HG03521 (cell line): ENCODE results near the gene BRIP1.
"Not testable (repeated sequence)": the region's sequence is repeated elsewhere in the genome, so short reads cannot be mapped to it uniquely, and the experiment has no call there.

Source experiments
- ATAC-seq: cut with Tn5 transposase; IDR thresholded peaks from one replicate; pipeline ENCODE4 v1.9.1; 2021; ENCODE audit warnings: mild to moderate bottlenecking, moderate library complexity; ENCODE audit not compliant: unreplicated experiment

BRIP1 gene

GRCh38 chr17:61702450-61702849, 160.9 kb downstream of the BRIP1 start:
- ATAC-seq = no peak

GRCh38 chr17:61701978-61702377, 161.3 kb downstream of the BRIP1 start:
- ATAC-seq = no peak

GRCh38 chr17:61701334-61701733, 162.0 kb downstream of the BRIP1 start:
- ATAC-seq = no peak

GRCh38 chr17:61700252-61700651, 163.1 kb downstream of the BRIP1 start:
- no peak for ATAC-seq

- ATAC-seq = no peak
These were observed 163.6 kb downstream of the BRIP1 start for GRCh38 chr17:61699694-61700093.

GRCh38 chr17:61699032-61699431, 164.3 kb downstream of the BRIP1 start:
- no peak for ATAC-seq

- no peak for ATAC-seq
These were observed 165.1 kb downstream of the BRIP1 start for GRCh38 chr17:61698244-61698643.

- ATAC-seq = no peak
These were observed 167.5 kb downstream of the BRIP1 start for GRCh38 chr17:61695779-61696337.

- ATAC-seq = no peak
These were observed 169.2 kb downstream of the BRIP1 start for GRCh38 chr17:61694095-61694494.

- no peak for ATAC-seq
These were observed 173.6 kb downstream of the BRIP1 start for GRCh38 chr17:61689610-61690180.

GRCh38 chr17:61687769-61688168, 175.6 kb downstream of the BRIP1 start:
- ATAC-seq = no peak

GRCh38 chr17:61686113-61686512, 177.2 kb downstream of the BRIP1 start:
- ATAC-seq = no peak

GRCh38 chr17:61684818-61685217, 178.5 kb downstream of the BRIP1 start:
- ATAC-seq = no peak

GRCh38 chr17:61684172-61684571, 179.2 kb downstream of the BRIP1 start:
- no peak for ATAC-seq

GRCh38 chr17:61683466-61683865, 179.9 kb downstream of the BRIP1 start:
- no peak for ATAC-seq

GRCh38 chr17:61680921-61681320, 182.4 kb downstream of the BRIP1 start:
- no peak for ATAC-seq

- no peak for ATAC-seq
These were observed 185.0 kb downstream of the BRIP1 start for GRCh38 chr17:61678339-61678738.

GRCh38 chr17:61677150-61677811, 186.0 kb downstream of the BRIP1 start:
- not testable (repeated sequence) for ATAC-seq

- not testable (repeated sequence) for ATAC-seq
These were observed 186.8 kb downstream of the BRIP1 start for GRCh38 chr17:61676522-61676921.

GRCh38 chr17:61674609-61675008, 188.7 kb downstream of the BRIP1 start:
- ATAC-seq = not testable (repeated sequence)

GRCh38 chr17:61673019-61673897, 190.1 kb downstream of the BRIP1 start:
- ATAC-seq = not testable (repeated sequence)
